ENCODE measurements around the gene CELF1.

Gene CELF1

DNA sequence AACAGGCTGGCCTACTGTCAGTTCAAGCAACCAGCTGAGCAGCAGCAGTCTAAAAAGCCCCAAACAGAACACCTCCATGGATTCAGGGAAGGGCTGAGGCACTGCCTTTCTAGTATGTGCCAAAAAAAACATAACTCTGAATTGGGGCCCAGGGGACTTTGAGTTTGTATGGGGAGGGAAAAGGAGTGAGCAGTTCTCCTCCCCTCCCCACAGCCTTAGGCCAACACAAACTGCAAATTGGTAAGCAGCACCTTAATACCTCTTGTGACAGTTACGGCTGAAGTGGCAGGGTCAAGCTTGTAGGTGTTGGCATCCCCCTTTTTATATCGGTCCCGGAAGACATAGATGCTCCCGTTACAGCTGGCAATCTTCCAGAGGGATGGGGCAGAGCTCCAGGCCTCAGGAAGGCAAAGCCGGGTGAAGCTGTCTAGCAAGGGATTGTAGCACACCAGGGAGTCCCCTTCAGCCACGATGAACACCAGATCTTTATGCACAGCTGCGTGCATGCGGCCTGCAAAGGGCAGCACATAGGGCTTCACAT is 19.9 kb upstream of the CELF1 start:
- no peak for TF ChIP-seq CEBPB (IDR thresholded peaks at IDR 0.05)
- TF ChIP-seq NFIC (IDR thresholded peaks at IDR 0.05): no peak
- TF ChIP-seq, protein P1, sequence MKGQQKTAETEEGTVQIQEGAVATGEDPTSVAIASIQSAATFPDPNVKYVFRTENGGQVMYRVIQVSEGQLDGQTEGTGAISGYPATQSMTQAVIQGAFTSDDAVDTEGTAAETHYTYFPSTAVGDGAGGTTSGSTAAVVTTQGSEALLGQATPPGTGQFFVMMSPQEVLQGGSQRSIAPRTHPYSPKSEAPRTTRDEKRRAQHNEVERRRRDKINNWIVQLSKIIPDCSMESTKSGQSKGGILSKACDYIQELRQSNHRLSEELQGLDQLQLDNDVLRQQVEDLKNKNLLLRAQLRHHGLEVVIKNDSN (IDR thresholded peaks at IDR 0.05): no peak
- TF ChIP-seq CREB1 (IDR thresholded peaks at IDR 0.05; ENCODE audit: low read depth): no peak
- TF ChIP-seq ZBTB7A (IDR thresholded peaks at IDR 0.05; ENCODE audit: low read depth): no peak

DNA sequence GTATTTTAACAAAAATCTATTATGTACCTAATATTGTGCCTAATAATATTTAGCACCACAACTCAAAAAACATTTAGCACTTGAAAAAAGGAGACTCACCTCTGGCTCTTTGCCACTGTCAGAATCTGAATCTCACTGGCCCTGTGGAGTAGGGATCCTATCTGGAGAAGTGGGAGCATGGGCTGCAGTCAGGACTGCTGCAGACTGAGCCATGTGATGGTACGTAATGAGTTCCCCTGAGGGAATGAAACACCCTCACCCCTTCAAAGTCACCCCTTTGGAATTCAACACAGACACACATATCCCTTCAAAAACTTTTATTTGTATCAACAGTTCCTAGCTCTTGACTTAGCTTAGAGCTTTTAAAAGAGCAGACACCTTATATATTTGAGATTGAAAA is 19.0 kb upstream of the CELF1 start:
- no peak for TF ChIP-seq TAF1 (IDR thresholded peaks at IDR 0.05; ENCODE audit: low read depth)
- TF ChIP-seq NFIC (IDR thresholded peaks at IDR 0.05): no peak
- no peak for TF ChIP-seq TEAD4 (IDR thresholded peaks at IDR 0.05)
- TF ChIP-seq EGR1 (IDR thresholded peaks at IDR 0.05): no peak
- TF ChIP-seq FOXM1 (IDR thresholded peaks at IDR 0.05; ENCODE audit: borderline replicate concordance, low read depth): no peak
- TF ChIP-seq, protein P1 (IDR thresholded peaks at IDR 0.05): no peak
- TF ChIP-seq YY1 (IDR thresholded peaks at IDR 0.05; ENCODE audit: low read depth): no peak
- TF ChIP-seq CEBPB (IDR thresholded peaks at IDR 0.05): no peak
- TF ChIP-seq RAD21 (IDR thresholded peaks at IDR 0.05; ENCODE audit: low read depth): no peak
- TF ChIP-seq, protein P2, sequence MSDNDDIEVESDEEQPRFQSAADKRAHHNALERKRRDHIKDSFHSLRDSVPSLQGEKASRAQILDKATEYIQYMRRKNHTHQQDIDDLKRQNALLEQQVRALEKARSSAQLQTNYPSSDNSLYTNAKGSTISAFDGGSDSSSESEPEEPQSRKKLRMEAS (IDR thresholded peaks at IDR 0.05): no peak
- no peak for TF ChIP-seq ZBTB7A (IDR thresholded peaks at IDR 0.05; ENCODE audit: low read depth)
- TF ChIP-seq CREB1 (IDR thresholded peaks at IDR 0.05; ENCODE audit: low read depth): no peak
- TF ChIP-seq TCF12 (IDR thresholded peaks at IDR 0.05; ENCODE audit: low read depth): no peak
- TF ChIP-seq EP300 (IDR thresholded peaks at IDR 0.05; ENCODE audit: borderline replicate concordance): no peak

- no peak for TF ChIP-seq CREB1 (IDR thresholded peaks at IDR 0.05; ENCODE audit: low read depth)
- TF ChIP-seq EP300 (IDR thresholded peaks at IDR 0.05; ENCODE audit: borderline replicate concordance): no peak
- no peak for TF ChIP-seq ZBTB7A (IDR thresholded peaks at IDR 0.05; ENCODE audit: low read depth)
- TF ChIP-seq RAD21 (IDR thresholded peaks at IDR 0.05; ENCODE audit: low read depth): no peak
- TF ChIP-seq TCF12 (IDR thresholded peaks at IDR 0.05; ENCODE audit: low read depth): no peak
- no peak for TF ChIP-seq CEBPB (IDR thresholded peaks at IDR 0.05)
Observed at GRCh38 chr11:47571357-47571729, 18.4 kb upstream of the CELF1 start.

DNA sequence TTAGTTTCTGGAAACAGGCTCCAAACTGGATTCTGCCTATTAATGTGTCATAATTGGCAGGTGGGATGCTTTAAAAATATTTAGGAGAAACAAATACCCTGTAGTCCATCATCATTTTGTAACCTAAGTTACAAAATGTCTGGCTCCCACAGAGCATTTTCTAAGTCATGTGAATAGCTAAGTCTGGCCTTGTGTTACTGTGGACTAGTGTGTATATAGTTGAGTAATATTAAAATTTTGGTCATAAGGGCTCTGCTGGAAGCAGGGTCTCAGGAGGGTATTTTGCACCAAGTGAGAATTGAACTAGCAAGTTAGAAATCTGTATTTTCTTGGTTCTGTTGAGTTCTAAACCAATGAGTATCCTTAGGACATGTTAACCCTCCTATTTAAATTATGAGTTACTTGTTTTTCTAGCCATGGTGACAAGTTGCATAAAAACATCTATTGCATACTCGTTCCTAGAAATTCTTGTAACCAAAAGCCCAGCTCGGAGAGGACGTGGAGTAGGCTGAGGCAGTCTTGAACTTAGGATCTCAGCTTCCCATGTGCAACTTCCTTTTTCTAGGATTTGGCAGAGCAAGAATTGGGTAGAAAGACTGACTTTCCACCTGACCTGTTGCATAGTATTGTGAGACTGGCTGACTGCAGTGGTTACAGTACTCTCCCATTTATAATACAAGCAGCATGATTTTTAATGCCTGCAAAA is 17.9 kb upstream of the CELF1 start:
- TF ChIP-seq FOXM1 (IDR thresholded peaks at IDR 0.05; ENCODE audit: borderline replicate concordance, low read depth) (no peak), EGR1 (IDR thresholded peaks at IDR 0.05) (no peak), TEAD4 (IDR thresholded peaks at IDR 0.05) (no peak), EP300 (IDR thresholded peaks at IDR 0.05; ENCODE audit: borderline replicate concordance) (no peak), TCF12 (IDR thresholded peaks at IDR 0.05; ENCODE audit: low read depth) (no peak), ZBTB7A (IDR thresholded peaks at IDR 0.05; ENCODE audit: low read depth) (no peak), CREB1 (IDR thresholded peaks at IDR 0.05; ENCODE audit: low read depth) (no peak), NFIC (IDR thresholded peaks at IDR 0.05) (no peak), CEBPB (IDR thresholded peaks at IDR 0.05) (no peak), RAD21 (IDR thresholded peaks at IDR 0.05; ENCODE audit: low read depth) (no peak), YY1 (IDR thresholded peaks at IDR 0.05; ENCODE audit: low read depth) (no peak), TAF1 (IDR thresholded peaks at IDR 0.05; ENCODE audit: low read depth) (no peak)
- TF ChIP-seq, protein P1 (IDR thresholded peaks at IDR 0.05): no peak
- TF ChIP-seq, protein P3, sequence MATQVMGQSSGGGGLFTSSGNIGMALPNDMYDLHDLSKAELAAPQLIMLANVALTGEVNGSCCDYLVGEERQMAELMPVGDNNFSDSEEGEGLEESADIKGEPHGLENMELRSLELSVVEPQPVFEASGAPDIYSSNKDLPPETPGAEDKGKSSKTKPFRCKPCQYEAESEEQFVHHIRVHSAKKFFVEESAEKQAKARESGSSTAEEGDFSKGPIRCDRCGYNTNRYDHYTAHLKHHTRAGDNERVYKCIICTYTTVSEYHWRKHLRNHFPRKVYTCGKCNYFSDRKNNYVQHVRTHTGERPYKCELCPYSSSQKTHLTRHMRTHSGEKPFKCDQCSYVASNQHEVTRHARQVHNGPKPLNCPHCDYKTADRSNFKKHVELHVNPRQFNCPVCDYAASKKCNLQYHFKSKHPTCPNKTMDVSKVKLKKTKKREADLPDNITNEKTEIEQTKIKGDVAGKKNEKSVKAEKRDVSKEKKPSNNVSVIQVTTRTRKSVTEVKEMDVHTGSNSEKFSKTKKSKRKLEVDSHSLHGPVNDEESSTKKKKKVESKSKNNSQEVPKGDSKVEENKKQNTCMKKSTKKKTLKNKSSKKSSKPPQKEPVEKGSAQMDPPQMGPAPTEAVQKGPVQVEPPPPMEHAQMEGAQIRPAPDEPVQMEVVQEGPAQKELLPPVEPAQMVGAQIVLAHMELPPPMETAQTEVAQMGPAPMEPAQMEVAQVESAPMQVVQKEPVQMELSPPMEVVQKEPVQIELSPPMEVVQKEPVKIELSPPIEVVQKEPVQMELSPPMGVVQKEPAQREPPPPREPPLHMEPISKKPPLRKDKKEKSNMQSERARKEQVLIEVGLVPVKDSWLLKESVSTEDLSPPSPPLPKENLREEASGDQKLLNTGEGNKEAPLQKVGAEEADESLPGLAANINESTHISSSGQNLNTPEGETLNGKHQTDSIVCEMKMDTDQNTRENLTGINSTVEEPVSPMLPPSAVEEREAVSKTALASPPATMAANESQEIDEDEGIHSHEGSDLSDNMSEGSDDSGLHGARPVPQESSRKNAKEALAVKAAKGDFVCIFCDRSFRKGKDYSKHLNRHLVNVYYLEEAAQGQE (IDR thresholded peaks at IDR 0.05; ENCODE audit: low read depth): no peak
- TF ChIP-seq, protein P2 (IDR thresholded peaks at IDR 0.05): no peak

- TF ChIP-seq YY1 (IDR thresholded peaks at IDR 0.05; ENCODE audit: low read depth) (no peak), TEAD4 (IDR thresholded peaks at IDR 0.05) (no peak), FOXM1 (IDR thresholded peaks at IDR 0.05; ENCODE audit: borderline replicate concordance, low read depth) (no peak), EP300 (IDR thresholded peaks at IDR 0.05; ENCODE audit: borderline replicate concordance) (no peak), CREB1 (IDR thresholded peaks at IDR 0.05; ENCODE audit: low read depth) (no peak), TAF1 (IDR thresholded peaks at IDR 0.05; ENCODE audit: low read depth) (no peak)
- TF ChIP-seq, protein P2 (IDR thresholded peaks at IDR 0.05): no peak
- TF ChIP-seq, protein P3 (IDR thresholded peaks at IDR 0.05; ENCODE audit: low read depth): no peak
Observed at GRCh38 chr11:47569646-47570045, 16.7 kb upstream of the CELF1 start.

Data from Ishikawa (cell line).